Activated T-cell treated with anti-CD3 and anti-CD28 coated beads for 4 hours (primary cell): ENCODE data around the gene EMC6.

Experiments
- DNase-seq: peaks from one replicate; pipeline ENCODE4 v3.0.0-alpha.2; 2020

The EMC6 gene

GRCh38 chr17:3656755-3657587 lies 11.6 kb upstream of the EMC6 start:
- no peak for DNase-seq

GRCh38 chr17:3657588-3657869 lies 11.1 kb upstream of the EMC6 start:
- DNase-seq = no peak

GRCh38 chr17:3657874-3658783 lies 10.5 kb upstream of the EMC6 start:
- DNase-seq = no peak

- DNase-seq = no peak
Measured at GRCh38 chr17:3658784-3659449, 9.7 kb upstream of the EMC6 start.

GRCh38 chr17:3659541-3660111 lies 9.0 kb upstream of the EMC6 start:
- no peak for DNase-seq

- DNase-seq = no peak
Measured at GRCh38 chr17:3660311-3660891, 8.2 kb upstream of the EMC6 start.

- DNase-seq = no peak
Measured at GRCh38 chr17:3663102-3664011, 5.3 kb upstream of the EMC6 start.

- DNase-seq = no peak
Measured at GRCh38 chr17:3665834-3666233, 2.8 kb upstream of the EMC6 start.

GRCh38 chr17:3666516-3666915 lies 2.1 kb upstream of the EMC6 start:
- no peak for DNase-seq

GRCh38 chr17:3667366-3668278 lies 990 bp upstream of the EMC6 start:
- DNase-seq = no peak

GRCh38 chr17:3669085-3669347 lies 404 bp downstream of the EMC6 start:
- DNase-seq = no peak

- DNase-seq = no peak
Measured at GRCh38 chr17:3669548-3669947, 936 bp downstream of the EMC6 start.

- DNase-seq = no peak
Measured at GRCh38 chr17:3672571-3672970, 4.0 kb downstream of the EMC6 start.

GRCh38 chr17:3675886-3676285 lies 7.3 kb downstream of the EMC6 start:
- no peak for DNase-seq

- DNase-seq = no peak
Measured at GRCh38 chr17:3678095-3678820, 9.6 kb downstream of the EMC6 start.

- no peak for DNase-seq
Measured at GRCh38 chr17:3678821-3679530, 10.4 kb downstream of the EMC6 start.

GRCh38 chr17:3679531-3680126 lies 11.0 kb downstream of the EMC6 start:
- DNase-seq = no peak

GRCh38 chr17:3681057-3681456 lies 12.4 kb downstream of the EMC6 start:
- DNase-seq = no peak

GRCh38 chr17:3681565-3681964 lies 13.0 kb downstream of the EMC6 start:
- DNase-seq = no peak
